Measurements from ENCODE around the gene PNKD. TPM values are rescaled to one million over a fixed set of nuclear protein-coding genes. Genes with fewer than 3 reads are reported as not detected.

PNKD gene
- total and polyA plus RNA-seq, 2 experiments from 2014 or later, result 28.2 to 83.3 TPM

DNA sequence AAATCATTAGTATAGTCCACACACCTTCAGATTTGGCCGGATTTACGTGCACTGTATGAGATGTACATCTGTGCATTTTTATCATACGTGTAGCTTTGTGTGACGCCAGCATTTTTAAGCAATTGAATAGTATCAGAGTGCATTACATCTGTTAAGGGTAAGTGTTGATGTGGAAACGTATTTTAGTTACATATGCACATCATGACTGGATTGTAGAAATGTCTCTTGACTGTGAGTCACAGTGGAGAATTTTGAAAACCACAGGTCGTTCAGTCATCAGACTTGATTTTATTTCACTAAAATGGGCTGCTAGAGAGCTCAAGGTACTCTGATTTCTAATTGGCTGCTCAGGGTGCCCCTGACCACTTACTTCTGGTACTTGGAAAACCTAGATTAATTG lies 14.9 kb upstream of the PNKD start (continued):
- TF ChIP-seq JUNB (IDR thresholded peaks at IDR 0.05; ENCODE audit: unreplicated experiment), result no peak
- TF ChIP-seq, protein P1, sequence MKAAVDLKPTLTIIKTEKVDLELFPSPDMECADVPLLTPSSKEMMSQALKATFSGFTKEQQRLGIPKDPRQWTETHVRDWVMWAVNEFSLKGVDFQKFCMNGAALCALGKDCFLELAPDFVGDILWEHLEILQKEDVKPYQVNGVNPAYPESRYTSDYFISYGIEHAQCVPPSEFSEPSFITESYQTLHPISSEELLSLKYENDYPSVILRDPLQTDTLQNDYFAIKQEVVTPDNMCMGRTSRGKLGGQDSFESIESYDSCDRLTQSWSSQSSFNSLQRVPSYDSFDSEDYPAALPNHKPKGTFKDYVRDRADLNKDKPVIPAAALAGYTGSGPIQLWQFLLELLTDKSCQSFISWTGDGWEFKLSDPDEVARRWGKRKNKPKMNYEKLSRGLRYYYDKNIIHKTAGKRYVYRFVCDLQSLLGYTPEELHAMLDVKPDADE (IDR thresholded peaks at IDR 0.05), result no peak
- TF ChIP-seq STAT1 (IDR thresholded peaks at IDR 0.05; ENCODE audit: unreplicated experiment), result no peak
- TF ChIP-seq EZH2 (IDR thresholded peaks at IDR 0.05; ENCODE audit: low read depth, unreplicated experiment), result no peak

DNA sequence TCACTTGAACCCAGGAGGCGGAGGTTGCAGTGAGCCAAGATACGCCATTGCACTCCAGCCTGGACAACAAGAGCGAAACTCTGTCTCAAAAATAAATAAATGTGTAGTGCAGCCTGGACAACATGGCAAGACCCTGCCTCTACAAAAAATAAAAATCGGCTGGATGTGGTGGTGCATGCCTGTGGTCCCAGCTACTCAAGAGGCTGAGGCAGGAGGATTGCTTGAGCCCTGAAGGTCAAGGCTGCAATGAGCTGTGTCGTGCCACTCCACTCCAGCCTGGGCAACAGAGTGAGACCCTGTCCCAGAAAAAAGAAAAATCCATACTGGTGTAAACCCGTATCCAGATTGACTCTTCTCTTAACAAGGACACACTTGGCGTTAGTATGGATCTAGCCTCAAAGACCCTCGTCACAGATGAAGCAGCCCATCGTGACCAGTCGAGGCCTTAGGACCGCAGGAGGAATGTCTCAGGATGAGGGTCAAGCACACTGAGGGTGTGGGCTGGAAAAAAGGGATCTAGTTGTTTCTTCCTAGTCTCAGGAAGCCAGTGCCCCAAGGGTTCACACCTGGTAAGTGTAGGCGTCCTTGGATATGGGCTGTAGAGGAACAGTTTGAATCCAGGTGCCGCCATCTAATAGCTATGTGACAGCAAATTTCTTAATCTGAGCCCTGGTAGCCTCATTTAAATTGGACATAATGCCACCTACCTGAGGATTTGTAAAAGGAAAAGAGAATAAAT lies 13.5 kb upstream of the PNKD start:
- no peak overlapping the region for H2AFZ ChIP-seq
- no peak overlapping the region; the same call in none of the 2 replicates for H3K27ac ChIP-seq (ENCODE audit: low read depth)
- Mint-ChIP-seq H3K4me3 (no peak overlapping the region), H3K4me1 (peaks cover 30% of the 10 kb centered on the region), H3K9me3 (no peaks in the 10 kb centered on the region), H3K27ac (no peak overlapping the region), H3K36me3 (ENCODE audit: low read depth) (peaks cover 42% of the 10 kb centered on the region), H3K27me3 (ENCODE audit: insufficient read depth, low read depth, poor library complexity) (peaks cover 16% of the 10 kb centered on the region)
- no peak overlapping the region for H3K4me3 ChIP-seq
- peaks cover 13% of the 10 kb centered on the region; the same call in 1 of the 2 replicates for H4K20me1 ChIP-seq (replicated peaks; ENCODE audit: insufficient read depth)
- H3K79me2 ChIP-seq (replicated peaks; ENCODE audit: insufficient read depth), result no peaks in the 10 kb centered on the region
- DNase-seq (ENCODE audit: low spot score) (peak; percentile 23), ATAC-seq (no peak)
- peaks cover 40% of the 10 kb centered on the region for H3K36me3 ChIP-seq (ENCODE audit: insufficient read depth)
- H3K27me3 ChIP-seq (ENCODE audit: insufficient read depth), result no peaks in the 10 kb centered on the region
- H3K4me1 ChIP-seq (ENCODE audit: insufficient read depth), result peaks cover 25% of the 10 kb centered on the region
- H3F3A ChIP-seq (replicated peaks; ENCODE audit: low read depth), result peaks cover 14% of the 10 kb centered on the region
- no peaks in the 10 kb centered on the region for H3K9me2 ChIP-seq (ENCODE audit: insufficient read depth)
- no peak overlapping the region for H3K4me2 ChIP-seq
- TF ChIP-seq POLR2AphosphoS5 (IDR thresholded peaks at IDR 0.05; ENCODE audit: low read depth), result no peak

DNA sequence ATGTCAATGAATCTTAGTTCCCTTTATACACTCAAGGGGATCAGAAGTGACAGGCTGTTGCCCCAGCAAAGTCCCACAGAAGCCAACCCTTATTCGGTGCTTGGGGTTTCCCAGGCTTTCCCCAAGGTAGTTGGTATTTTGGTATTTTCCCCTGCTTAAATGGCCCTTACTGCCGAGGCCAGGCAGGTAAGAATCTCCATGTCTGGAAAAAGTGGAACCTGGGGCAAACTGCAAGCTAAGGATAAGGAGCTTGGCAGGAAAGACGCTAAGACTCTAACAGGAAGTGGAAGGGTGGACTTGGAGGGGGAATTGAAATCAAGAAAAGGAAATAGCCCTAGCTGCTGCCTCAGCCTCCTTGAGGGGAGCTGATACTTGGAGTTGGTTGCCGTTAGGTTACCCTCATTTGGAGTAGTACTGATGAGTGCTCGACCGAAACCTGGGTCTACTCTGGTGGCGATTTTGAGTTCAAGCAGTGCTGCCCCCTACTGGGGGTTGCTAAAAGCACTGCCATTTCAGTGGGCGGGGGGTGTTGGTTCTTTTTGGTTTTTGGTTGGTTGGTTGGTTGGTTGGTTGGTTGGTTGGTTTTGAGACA lies 12.8 kb upstream of the PNKD start:
- peak; percentile 91 for DNase-seq (ENCODE audit: low spot score)
- no peaks in the 10 kb centered on the region for H3K79me2 ChIP-seq (replicated peaks; ENCODE audit: insufficient read depth)
- peaks cover 35% of the 10 kb centered on the region for H3K36me3 Mint-ChIP-seq (ENCODE audit: low read depth)
- ATAC-seq, result peak; percentile 61
- H3K27ac ChIP-seq (ENCODE audit: low read depth), result no peak overlapping the region; the same call in none of the 2 replicates
- no peak overlapping the region for H2AFZ ChIP-seq
- H3K36me3 ChIP-seq (ENCODE audit: insufficient read depth), result peaks cover 34% of the 10 kb centered on the region
- peaks cover 14% of the 10 kb centered on the region for H3F3A ChIP-seq (replicated peaks; ENCODE audit: low read depth)
- H3K4me1 Mint-ChIP-seq, result peaks cover 33% of the 10 kb centered on the region
- H3K9me3 Mint-ChIP-seq, result no peaks in the 10 kb centered on the region
- no peak overlapping the region for H3K4me3 Mint-ChIP-seq
- TF ChIP-seq CTCF (conservative IDR thresholded peaks at IDR 0.05; ENCODE audit: low read depth in 2 of 2) (peak; percentile 81 to 86), ZNF331 (CRISPR knock-in tag; IDR thresholded peaks at IDR 0.05; ENCODE audit: low read depth) (peak; percentile 33; the same call in 1 of the 2 replicates), CREB1 (CRISPR knock-in tag; IDR thresholded peaks at IDR 0.05; ENCODE audit: low read depth) (no peak), POLR2AphosphoS5 (IDR thresholded peaks at IDR 0.05; ENCODE audit: low read depth) (0 out of 2 replicates have a peak, but pooled peaks have one; percentile 24)
- H3K27me3 ChIP-seq (ENCODE audit: insufficient read depth), result no peaks in the 10 kb centered on the region
- H3K4me2 ChIP-seq, result no peak overlapping the region
- H3K4me3 ChIP-seq, result no peak overlapping the region
- H3K27ac Mint-ChIP-seq, result peak overlapping the region; percentile 81
- peaks cover 29% of the 10 kb centered on the region for H3K4me1 ChIP-seq (ENCODE audit: insufficient read depth)
- no peaks in the 10 kb centered on the region for H3K9me2 ChIP-seq (ENCODE audit: insufficient read depth)
- H4K20me1 ChIP-seq (replicated peaks; ENCODE audit: insufficient read depth), result peaks cover 6% of the 10 kb centered on the region; the same call in 1 of the 2 replicates
- peaks cover 16% of the 10 kb centered on the region for H3K27me3 Mint-ChIP-seq (ENCODE audit: insufficient read depth, low read depth, poor library complexity)
